Ovary (tissue), 3 donors: ENCODE data around the gene MAP3K21.

ENCODE experiments used
- POLR2A ChIP-seq: fragments of 450-650 bp; IDR thresholded peaks from one replicate; pipeline ENCODE4 v1.6.1; 2017; ENCODE audit warnings: antibody characterized with exemption, mild to moderate bottlenecking, moderate library complexity
- TF ChIP-seq, protein P1 (sequence below), 3 donors: fragments of 450-650 bp in 2 of 3; fragments of 200-600 bp in 1 of 3; IDR thresholded peaks; one replicate each; pipeline versions ENCODE4 v1.5.1 to v1.8.0; 2016 to 2022; ENCODE audit warnings: antibody characterized with exemption in 3 of 3, mild to moderate bottlenecking in 1 of 3
- donor health status: DM: no; HTN: no; CAD: no.

DNA sequence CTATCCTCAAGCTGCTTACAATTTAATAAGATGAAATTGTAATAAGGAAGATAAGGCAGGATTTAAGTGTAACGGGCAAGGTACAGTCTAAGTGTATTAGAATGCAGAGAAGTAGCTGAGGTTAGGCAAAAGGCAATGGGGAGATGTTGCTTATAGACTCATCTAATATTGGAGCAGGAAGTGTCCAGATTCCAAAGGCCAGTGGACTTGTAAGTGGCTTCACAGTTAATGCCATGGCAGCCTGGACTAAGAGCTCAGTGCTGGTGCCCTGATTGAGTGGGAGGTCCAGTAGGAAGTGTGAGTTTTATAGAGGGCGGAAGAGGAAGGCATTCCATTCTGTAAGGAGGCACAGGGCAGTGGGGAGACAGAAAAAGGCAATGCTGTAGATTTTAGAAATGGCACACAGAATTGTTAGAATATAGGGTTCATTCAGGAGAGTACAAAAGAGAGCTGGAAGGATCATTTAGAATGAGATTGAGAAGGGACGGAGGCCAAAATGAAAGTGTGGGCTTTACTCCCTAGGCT is 12.6 kb downstream of the MAP3K21 start:
- TF ChIP-seq, protein P1, sequence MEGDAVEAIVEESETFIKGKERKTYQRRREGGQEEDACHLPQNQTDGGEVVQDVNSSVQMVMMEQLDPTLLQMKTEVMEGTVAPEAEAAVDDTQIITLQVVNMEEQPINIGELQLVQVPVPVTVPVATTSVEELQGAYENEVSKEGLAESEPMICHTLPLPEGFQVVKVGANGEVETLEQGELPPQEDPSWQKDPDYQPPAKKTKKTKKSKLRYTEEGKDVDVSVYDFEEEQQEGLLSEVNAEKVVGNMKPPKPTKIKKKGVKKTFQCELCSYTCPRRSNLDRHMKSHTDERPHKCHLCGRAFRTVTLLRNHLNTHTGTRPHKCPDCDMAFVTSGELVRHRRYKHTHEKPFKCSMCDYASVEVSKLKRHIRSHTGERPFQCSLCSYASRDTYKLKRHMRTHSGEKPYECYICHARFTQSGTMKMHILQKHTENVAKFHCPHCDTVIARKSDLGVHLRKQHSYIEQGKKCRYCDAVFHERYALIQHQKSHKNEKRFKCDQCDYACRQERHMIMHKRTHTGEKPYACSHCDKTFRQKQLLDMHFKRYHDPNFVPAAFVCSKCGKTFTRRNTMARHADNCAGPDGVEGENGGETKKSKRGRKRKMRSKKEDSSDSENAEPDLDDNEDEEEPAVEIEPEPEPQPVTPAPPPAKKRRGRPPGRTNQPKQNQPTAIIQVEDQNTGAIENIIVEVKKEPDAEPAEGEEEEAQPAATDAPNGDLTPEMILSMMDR (IDR thresholded peaks at IDR 0.05): no peak
- no peak for TF ChIP-seq POLR2A
